B cell (primary cell): Measurements from ENCODE around the gene FHDC1. TPM values are rescaled to one million over a fixed set of nuclear protein-coding genes. Genes with fewer than 3 reads are reported as not detected.

Experiments used
- ATAC-seq: fragments of 200-7000 bp; cut with Tn5 transposase; one replicate; pipeline ENCODE4 v1.10.0; 2021; ENCODE audit warnings: low read depth, mild to moderate bottlenecking, moderate number of reproducible peaks, moderate library complexity
- CTCF ChIA-PET: fragments of 350-600 bp; sonication (Branson Sonifier 250); formaldehyde crosslinking; loops from one replicate; lab custom pipeline; 2021; ENCODE audit warnings: antibody characterized with exemption, inconsistent platforms; lab: Charles Lee
- POLR2A ChIA-PET: fragments of 350-600 bp; sonication (Branson Sonifier 250); formaldehyde crosslinking; loops from one replicate; lab custom pipeline; 2021; ENCODE audit warnings: antibody characterized with exemption; lab: Charles Lee
- DNase-seq: peaks from one replicate; pipeline ENCODE4 v3.0.0; 2013
- H2AFZ ChIP-seq: 2 replicates; pipeline ENCODE4 v1.6.1; 2012; ENCODE audit warnings: mild to moderate bottlenecking, low read depth, low read length; ENCODE audit not compliant: insufficient read depth, poor library complexity, severe bottlenecking
- H3K27ac ChIP-seq, 2 donors: 1 replicate in 1 of 2; 2 replicates in 1 of 2; pipeline ENCODE4 v1.5.1; 2012 to 2013; ENCODE audit warnings: low read length in 2 of 2, mild to moderate bottlenecking in 2 of 2, moderate library complexity in 1 of 2
- H3K27me3 ChIP-seq, 4 experiments: fragments of 200-600 bp in 1 of 4; sonication (generic) in 1 of 4; replicated peaks in 1 of 4; 1 replicate in 2 of 4; 2 replicates in 2 of 4; pipeline versions ENCODE4 v1.6.1 to v1.7.0; 2013 to 2016; ENCODE audit warnings: low read length in 3 of 4, mild to moderate bottlenecking in 2 of 4, mixed read lengths in 1 of 4, moderate library complexity in 1 of 4; ENCODE audit not compliant: insufficient read depth in 4 of 4, control insufficient read depth in 3 of 4; ENCODE audit errors: control extremely low read depth in 1 of 4
- H3K36me3 ChIP-seq, 2 experiments: replicated peaks in 1 of 2; 1 replicate in 1 of 2; 2 replicates in 1 of 2; pipeline versions ENCODE4 v1.6.1 to v1.7.1; 2013; ENCODE audit warnings: low read length in 1 of 2; ENCODE audit not compliant: insufficient read depth in 2 of 2, control insufficient read depth in 1 of 2; ENCODE audit errors: control extremely low read depth in 1 of 2, extremely low read depth in 1 of 2
- H3K4me1 ChIP-seq, 2 donors: fragments of 200-600 bp in 1 of 2; sonication (generic) in 1 of 2; 1 replicate in 1 of 2; 2 replicates in 1 of 2; pipeline versions ENCODE4 v1.5.1 to v1.6.1; 2013 to 2017; ENCODE audit warnings: low read length in 2 of 2; ENCODE audit not compliant: control insufficient read depth in 2 of 2, insufficient read depth in 2 of 2
- H3K4me2 ChIP-seq: replicated peaks from 2 replicates; pipeline ENCODE3; 2012; ENCODE audit warnings: mild to moderate bottlenecking, low read depth, low read length; ENCODE audit not compliant: poor library complexity, severe bottlenecking
- H3K4me3 ChIP-seq, 5 experiments: fragments of 200-600 bp in 1 of 5; sonication (generic) in 1 of 5; 1 replicate in 3 of 5; 2 replicates in 2 of 5; pipeline versions ENCODE4 v1.5.1 to v1.7.0; 2011 to 2016; ENCODE audit warnings: low read length in 4 of 5, mild to moderate bottlenecking in 4 of 5, low read depth in 2 of 5, control low read depth in 1 of 5, moderate library complexity in 1 of 5; ENCODE audit not compliant: insufficient read depth in 1 of 5; ENCODE audit errors: control extremely low read depth in 1 of 5, extremely low read depth in 1 of 5
- H3K79me2 ChIP-seq: fragments of 200-600 bp; sonication (generic); one replicate; pipeline ENCODE4 v1.6.0; 2016; ENCODE audit warnings: low read length; ENCODE audit not compliant: control insufficient read depth, insufficient read depth
- H3K9ac ChIP-seq: fragments of 200-600 bp; sonication (generic); 2 replicates; pipeline ENCODE4 v1.6.1; 2017; ENCODE audit warnings: mild to moderate bottlenecking, low read length, moderate library complexity
- H3K9me3 ChIP-seq, 3 donors: one replicate each; pipeline versions ENCODE4 v1.6.1 to v1.7.1; 2013; ENCODE audit warnings: low read length in 2 of 3; ENCODE audit not compliant: control insufficient read depth in 2 of 3, insufficient read depth in 1 of 3; ENCODE audit errors: control extremely low read depth in 1 of 3
- H4K20me1 ChIP-seq: 2 replicates; pipeline ENCODE4 v1.6.0; 2012; ENCODE audit warnings: mild to moderate bottlenecking, low read length; ENCODE audit not compliant: insufficient read depth, control insufficient read depth, poor library complexity, severe bottlenecking
- H3K27ac Mint-ChIP-seq: one replicate; pipeline ENCODE4 v1.8.0; 2021; ENCODE audit warnings: mixed read lengths
- H3K27me3 Mint-ChIP-seq: one replicate; pipeline ENCODE4 v1.8.0; 2021; ENCODE audit warnings: mixed read lengths
- H3K4me1 Mint-ChIP-seq: one replicate; pipeline ENCODE4 v1.8.0; 2021; ENCODE audit warnings: mixed read lengths
- H3K4me3 Mint-ChIP-seq: one replicate; pipeline ENCODE4 v1.8.0; 2021; ENCODE audit warnings: mixed read lengths
- H3K9me3 Mint-ChIP-seq: one replicate; pipeline ENCODE4 v1.8.0; 2022; ENCODE audit warnings: mixed read lengths; ENCODE audit not compliant: insufficient read depth
- CTCF ChIP-seq: fragments of 200-600 bp; IDR thresholded peaks from one replicate; pipeline ENCODE4 v1.8.0; 2022; ENCODE audit warnings: antibody characterized with exemption, mild to moderate bottlenecking
- EZH2 ChIP-seq: IDR thresholded peaks from 2 replicates; pipeline ENCODE4 v1.6.1; 2012; ENCODE audit warnings: borderline replicate concordance, low read depth, mild to moderate bottlenecking, moderate library complexity, low read length; ENCODE audit not compliant: insufficient read depth, poor library complexity, severe bottlenecking
- WGBS: methylation state at CpG from one replicate; pipeline ENCODE4 v1.1.5; 2013; ENCODE audit warnings: missing lambda C conversion rate; ENCODE audit not compliant: insufficient coverage; 5-methylcytosine and 5-hydroxymethylcytosine counted together
- intact Hi-C: fragments of 100-400 bp; cut with micrococcal nuclease; formaldehyde crosslinking; loops from one replicate; pipeline ENCODE4 v1.10.0; 2022
- polyA plus RNA-seq: library from polyadenylated mRNA; depleted of rRNA; stranded (reverse); fragments of >200 nt; gene quantifications from 2 replicates; pipeline ENCODE4 v1.2.3, GENCODE V29; 2012
- total RNA-seq, 2 donors: library from RNA; stranded (reverse); fragments of 120-200 nt in 1 of 2; gene quantifications; 1 replicate in 1 of 2; 2 replicates in 1 of 2; pipeline versions ENCODE4 v1.2.3 to v1.2.4, GENCODE V29; 2013 to 2022

The FHDC1 gene
- total and polyA plus RNA-seq, 2 donors (not counting 1 experiment from before 2014, with no cell fraction given) = 0.13 to 0.57 TPM

- WGBS = 97% methylated on average over 25 of the region's 28 CpGs
- Mint-ChIP-seq H3K4me3 (no peak overlapping the region), H3K27me3 (no peaks in the 10 kb centered on the region), H3K4me1 (no peaks in the 10 kb centered on the region), H3K27ac (no peak overlapping the region), H3K9me3 (no peaks in the 10 kb centered on the region)
- H3K4me1 ChIP-seq = no peaks in the 10 kb centered on the region
- no peaks in the 10 kb centered on the region for H3K36me3 ChIP-seq
- no peak overlapping the region for H2AFZ ChIP-seq
- DNase-seq (no peak), ATAC-seq (no peak)
- H4K20me1 ChIP-seq = no peaks in the 10 kb centered on the region
- intact Hi-C loops = no loop called here
- no peak overlapping the region for H3K9ac ChIP-seq
- H3K4me3 ChIP-seq = no peak overlapping the region
- no peaks in the 10 kb centered on the region for H3K27me3 ChIP-seq
- TF ChIP-seq CTCF (no peak), EZH2 (no peak)
- ChIA-PET CTCF (no interaction called here), POLR2A (interaction anchor here (0.6 kb wide), 1 partner anchor 363 kb away, joined by 4 read pairs; no protein-coding TSS in a partner anchor)
- no peaks in the 10 kb centered on the region for H3K79me2 ChIP-seq
- no peaks in the 10 kb centered on the region for H3K9me3 ChIP-seq
- H3K27ac ChIP-seq = no peak overlapping the region
- no peak overlapping the region for H3K4me2 ChIP-seq
Measured at GRCh38 chr4:152974468-152975379, 38.6 kb downstream of the FHDC1 start.
